K562 (cell line): Measurements from ENCODE around the gene LRRC10. TPM values are rescaled to one million over a fixed set of nuclear protein-coding genes. Genes with fewer than 3 reads are reported as not detected.
A peak's percentile ranks its signal among the peaks of the same experiment; 100 is the strongest.

Source experiments
- ARNT ChIP-seq, 2 experiments: fragments of 450-650 bp; IDR thresholded peaks; 2 replicates each; pipeline ENCODE4 v1.6.1; 2016; ENCODE audit warnings: mild to moderate bottlenecking in 1 of 2
- CTCF ChIP-seq, 3 experiments: IDR thresholded peaks in 2 of 3; conservative IDR thresholded peaks in 1 of 3; 2 replicates each; pipeline ENCODE4 v1.5.1; 2011 to 2012; ENCODE audit warnings: low read length in 3 of 3, mild to moderate bottlenecking in 3 of 3, control low read depth in 2 of 3, improper control_type of control experiment in 1 of 3, inconsistent platforms in 1 of 3, low read depth in 1 of 3, mixed read lengths in 1 of 3, moderate library complexity in 1 of 3; ENCODE audit not compliant: insufficient read depth in 2 of 3
- MBD2 ChIP-seq: sonication (generic); IDR thresholded peaks from 2 replicates; pipeline ENCODE4 v1.6.1; 2016; ENCODE audit warnings: low read depth, borderline replicate concordance
- MEIS2 ChIP-seq: fragments of 450-650 bp; IDR thresholded peaks from 2 replicates; pipeline ENCODE4 v1.6.1; 2014; ENCODE audit warnings: mild to moderate bottlenecking; ENCODE audit not compliant: partially characterized antibody
- NFXL1 ChIP-seq: fragments of 450-650 bp; formaldehyde crosslinking; IDR thresholded peaks from 2 replicates; pipeline ENCODE4 v1.4.0; 2021; ENCODE audit warnings: mild to moderate bottlenecking
- PCBP2 ChIP-seq: fragments of 200-400 bp; formaldehyde crosslinking; IDR thresholded peaks from 2 replicates; pipeline ENCODE4 v1.6.1; 2018; ENCODE audit warnings: low read length, low read depth, mild to moderate bottlenecking, moderate library complexity; ENCODE audit not compliant: poor library complexity, severe bottlenecking
- PKNOX1 ChIP-seq: fragments of 450-650 bp; IDR thresholded peaks from 2 replicates; pipeline ENCODE4 v1.6.1; 2016
- TRIM24 ChIP-seq, 2 experiments: fragments of 450-650 bp; IDR thresholded peaks; 2 replicates each; pipeline ENCODE4 v1.6.1; 2016
- ZNF592 ChIP-seq: fragments of 450-650 bp; IDR thresholded peaks from 2 replicates; pipeline ENCODE4 v1.6.1; 2017; ENCODE audit warnings: antibody characterized with exemption, mild to moderate bottlenecking
- polyA plus RNA-seq, 8 experiments: library from polyadenylated mRNA; depleted of rRNA in 4 of 8; stranded (reverse) in 5 of 8; unstranded in 3 of 8; fragments of >200 nt; fragmentation: Nextera tagmentation in 2 of 8; fragmentation: Illumina TruSeq in 1 of 8; extraction: Ambion mirVana in 2 of 8; extraction: Trizol in 1 of 8; gene quantifications; 2 replicates each; pipeline versions ENCODE4 v1.2.1 to v1.2.3, GENCODE V29; 2011 to 2014; ENCODE audit warnings: inconsistent platforms in 1 of 8, missing spikeins in 1 of 8
- total RNA-seq, 7 experiments: library from RNA; depleted of rRNA in 6 of 7; stranded (reverse); fragments of >200 nt in 6 of 7; fragmentation: Illumina TruSeq in 2 of 7; extraction: Trizol in 2 of 7; gene quantifications; 2 replicates each; pipeline versions ENCODE4 v1.2.1 to v1.2.3, GENCODE V29; 2011 to 2021; ENCODE audit warnings: low replicate concordance in 1 of 7

The LRRC10 gene
- total and polyA plus RNA-seq, 9 of the 15 experiments (the other 6 are each of a cell fraction or from before 2014, with no cell fraction given), result 0.09 TPM; not detected in 8

- no peak; the same call in 1 of the 2 replicates for TF ChIP-seq ZNF592
- no peak for TF ChIP-seq PCBP2
- TF ChIP-seq NFXL1 (CRISPR knock-in tag), result no peak
- peak; percentile 14; the same call in 1 of the 2 replicates for TF ChIP-seq PKNOX1
- TF ChIP-seq MBD2, result 0 out of 2 replicates have a peak, but pooled peaks have one; percentile 35
- peak; percentile 45 for TF ChIP-seq MEIS2
- peak; percentile 61 to 84; a peak in 3 of 4 replicates for TF ChIP-seq TRIM24 (IDR thresholded peaks at IDR 0.05)
- no peak for TF ChIP-seq CTCF (IDR thresholded peaks at IDR 0.05 in 2 of 3, conservative IDR thresholded peaks at IDR 0.05 in 1 of 3; ENCODE audit: insufficient read depth in 2 of 3, low read depth in 1 of 3, low read length in 3 of 3)
- TF ChIP-seq ARNT (IDR thresholded peaks at IDR 0.05), result no peak
These were observed 49.6 kb upstream of the LRRC10 start (continued) for GRCh38 chr12:69660164-69660863.
